ENCODE measurements around the gene EPB42. TPM values are rescaled to one million over a fixed set of nuclear protein-coding genes. Genes with fewer than 3 reads are reported as not detected.
"Not testable (repeated sequence)": the region's sequence is repeated elsewhere in the genome, so short reads cannot be mapped to it uniquely, and the experiment has no call there.

Gene EPB42
- total RNA-seq, 6 donors from 2014 or later, result 0.39 TPM; not detected in 5

GRCh38 chr15:43199945-43200488 lies 20.8 kb downstream of the EPB42 start:
- ATAC-seq (ENCODE audit: low FRiP score in 2 of 2) (no peak), DNase-seq (no peak)
- no peak for TF ChIP-seq EP300 (IDR thresholded peaks at IDR 0.05)
- no peak for TF ChIP-seq POLR2A (IDR thresholded peaks at IDR 0.05)
- TF ChIP-seq, protein P1, sequence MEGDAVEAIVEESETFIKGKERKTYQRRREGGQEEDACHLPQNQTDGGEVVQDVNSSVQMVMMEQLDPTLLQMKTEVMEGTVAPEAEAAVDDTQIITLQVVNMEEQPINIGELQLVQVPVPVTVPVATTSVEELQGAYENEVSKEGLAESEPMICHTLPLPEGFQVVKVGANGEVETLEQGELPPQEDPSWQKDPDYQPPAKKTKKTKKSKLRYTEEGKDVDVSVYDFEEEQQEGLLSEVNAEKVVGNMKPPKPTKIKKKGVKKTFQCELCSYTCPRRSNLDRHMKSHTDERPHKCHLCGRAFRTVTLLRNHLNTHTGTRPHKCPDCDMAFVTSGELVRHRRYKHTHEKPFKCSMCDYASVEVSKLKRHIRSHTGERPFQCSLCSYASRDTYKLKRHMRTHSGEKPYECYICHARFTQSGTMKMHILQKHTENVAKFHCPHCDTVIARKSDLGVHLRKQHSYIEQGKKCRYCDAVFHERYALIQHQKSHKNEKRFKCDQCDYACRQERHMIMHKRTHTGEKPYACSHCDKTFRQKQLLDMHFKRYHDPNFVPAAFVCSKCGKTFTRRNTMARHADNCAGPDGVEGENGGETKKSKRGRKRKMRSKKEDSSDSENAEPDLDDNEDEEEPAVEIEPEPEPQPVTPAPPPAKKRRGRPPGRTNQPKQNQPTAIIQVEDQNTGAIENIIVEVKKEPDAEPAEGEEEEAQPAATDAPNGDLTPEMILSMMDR (IDR thresholded peaks at IDR 0.05), result no peak
- no peak for TF ChIP-seq POLR2AphosphoS5 (IDR thresholded peaks at IDR 0.05)
- Histone ChIP-seq H3K9me3 (peaks cover 0 to 4% (median 1%) of the 10 kb centered on the region in 4 donors), H3K4me3 (no peak overlapping the region), H3K36me3 (peaks cover 6 to 33% (median 15%) of the 10 kb centered on the region in 4 donors), H3K27ac (no peak overlapping the region), H3K27me3 (no peaks in the 10 kb centered on the region), H3K4me1 (no peaks in the 10 kb centered on the region)
- 84 to 88% methylated on average over 3 of the region's 3 CpGs for WGBS, 2 donors

- no peak for DNase-seq
- 98% methylated on average over 3 of the region's 3 CpGs; no CpG with 5 or more reads in 1 of the 2 donors for WGBS, 2 donors
- Histone ChIP-seq H3K4me3 (no peak overlapping the region), H3K36me3 (peaks cover 12 to 44% (median 25%) of the 10 kb centered on the region in 4 donors), H3K4me1 (no peaks in the 10 kb centered on the region), H3K27ac (no peak overlapping the region), H3K27me3 (no peaks in the 10 kb centered on the region), H3K9me3 (peaks cover 0 to 4% (median 1%) of the 10 kb centered on the region in 4 donors)
- no peak for ATAC-seq (ENCODE audit: low FRiP score in 2 of 2)
- TF ChIP-seq POLR2AphosphoS5 (IDR thresholded peaks at IDR 0.05) (no peak), POLR2A (IDR thresholded peaks at IDR 0.05) (no peak), EP300 (IDR thresholded peaks at IDR 0.05) (no peak)
- TF ChIP-seq, protein P1 (IDR thresholded peaks at IDR 0.05), result no peak
These were observed 21.8 kb downstream of the EPB42 start for GRCh38 chr15:43198992-43199391.

GRCh38 chr15:43198556-43198955 lies 22.3 kb downstream of the EPB42 start:
- WGBS, 2 donors, result 94 to 100% methylated on average over 2 to 4 of the region's 4 CpGs
- H3K27ac ChIP-seq; H3K4me1 ChIP-seq; ATAC-seq (ENCODE audit: low FRiP score in 2 of 2); H3K9me3 ChIP-seq; H3K27me3 ChIP-seq; H3K4me3 ChIP-seq; DNase-seq: not testable (repeated sequence)
- peaks cover 12 to 47% (median 26%) of the 10 kb centered on the region in 4 donors for H3K36me3 ChIP-seq

DNA sequence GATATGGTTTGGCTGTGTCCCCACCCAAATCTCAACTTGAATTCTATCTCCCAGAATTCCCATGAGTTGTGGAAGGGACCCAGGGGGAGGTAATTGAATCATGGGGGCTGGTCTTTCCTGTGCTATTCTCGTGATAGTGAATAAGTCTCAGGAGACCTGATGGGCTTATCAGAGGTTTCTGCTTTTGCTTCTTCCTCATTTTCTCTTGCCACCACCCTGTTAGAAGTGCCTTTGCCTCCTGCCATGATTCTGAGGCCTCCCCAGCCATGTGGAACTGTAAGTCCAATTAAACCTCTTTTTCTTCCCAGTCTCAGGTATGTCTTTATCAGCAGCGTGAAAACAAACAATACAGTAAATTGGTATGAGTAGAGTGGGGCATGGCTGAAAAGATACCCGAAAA lies 23.0 kb downstream of the EPB42 start:
- 84 to 96% methylated on average over 3 of the region's 3 CpGs for WGBS, 2 donors
- not testable (repeated sequence) for H3K4me1 ChIP-seq; H3K27ac ChIP-seq; ATAC-seq (ENCODE audit: low FRiP score in 2 of 2); H3K27me3 ChIP-seq; H3K4me3 ChIP-seq; H3K9me3 ChIP-seq; DNase-seq
- H3K36me3 ChIP-seq, result peaks cover 15 to 55% (median 32%) of the 10 kb centered on the region in 4 donors

GRCh38 chr15:43196760-43197548 lies 23.9 kb downstream of the EPB42 start:
- no peak for ATAC-seq (ENCODE audit: low FRiP score in 2 of 2)
- no peak for DNase-seq
- peaks cover 0 to 4% (median 1%) of the 10 kb centered on the region in 4 donors for H3K9me3 ChIP-seq
- H3K4me3 ChIP-seq, result no peak overlapping the region
- WGBS, 2 donors, result 91 to 92% methylated on average over 10 of the region's 10 CpGs
- H3K4me1 ChIP-seq, result no peaks in the 10 kb centered on the region
- TF ChIP-seq POLR2AphosphoS5 (IDR thresholded peaks at IDR 0.05) (no peak), POLR2A (IDR thresholded peaks at IDR 0.05) (no peak), EP300 (IDR thresholded peaks at IDR 0.05) (no peak)
- TF ChIP-seq, protein P1 (IDR thresholded peaks at IDR 0.05), result no peak
- peaks cover 22 to 63% (median 40%) of the 10 kb centered on the region in 4 donors for H3K36me3 ChIP-seq
- H3K27ac ChIP-seq, result no peak overlapping the region
- H3K27me3 ChIP-seq, result no peaks in the 10 kb centered on the region
